ENCODE results near the gene IFNGR1. TPM values are rescaled to one million over a fixed set of nuclear protein-coding genes. Genes with fewer than 3 reads are reported as not detected.

IFNGR1 gene
- total and polyA plus RNA-seq, 2 experiments from 2014 or later, result 22.8 to 23.2 TPM

GRCh38 chr6:137171053-137171374 is 48.2 kb downstream of the IFNGR1 start:
- no peak for TF ChIP-seq ZNF331 (CRISPR knock-in tag; IDR thresholded peaks at IDR 0.05; ENCODE audit: low read depth)
- TF ChIP-seq ZNF114 (CRISPR knock-in tag; IDR thresholded peaks at IDR 0.05), result no peak
- no peak for TF ChIP-seq CTCF (conservative IDR thresholded peaks at IDR 0.05; ENCODE audit: low read depth in 2 of 2)
- TF ChIP-seq ETS1 (IDR thresholded peaks at IDR 0.05), result no peak
- no peak for TF ChIP-seq REST (IDR thresholded peaks at IDR 0.05; ENCODE audit: unreplicated experiment)
- TF ChIP-seq EZH2 (IDR thresholded peaks at IDR 0.05; ENCODE audit: low read depth, unreplicated experiment), result no peak
- Histone ChIP-seq H3K27ac (ENCODE audit: low read depth) (no peak overlapping the region), H3F3A (replicated peaks; ENCODE audit: low read depth) (no peaks in the 10 kb centered on the region), H3K4me1 (ENCODE audit: insufficient read depth) (peaks cover 29% of the 10 kb centered on the region), H3K36me3 (ENCODE audit: insufficient read depth) (no peaks in the 10 kb centered on the region), H3K4me2 (peak overlapping the region; percentile 52; the same call in 1 of the 2 replicates), H3K9me2 (ENCODE audit: insufficient read depth) (peaks cover 11% of the 10 kb centered on the region), H2AFZ (peak overlapping the region; percentile 48; the same call in 1 of the 2 replicates), H3K4me3 (no peak overlapping the region), H4K20me1 (replicated peaks; ENCODE audit: insufficient read depth) (no peaks in the 10 kb centered on the region), H3K79me2 (replicated peaks; ENCODE audit: insufficient read depth) (no peaks in the 10 kb centered on the region), H3K27me3 (ENCODE audit: insufficient read depth) (no peaks in the 10 kb centered on the region)
- H3K4me1 Mint-ChIP-seq, result peaks cover 19% of the 10 kb centered on the region
- H3K27me3 Mint-ChIP-seq (ENCODE audit: insufficient read depth, low read depth, poor library complexity), result peaks cover 3% of the 10 kb centered on the region
- ATAC-seq, result no peak
- H3K27ac Mint-ChIP-seq, result no peak overlapping the region
- H3K9me3 Mint-ChIP-seq, result peaks cover 31% of the 10 kb centered on the region
- no peak overlapping the region for H3K4me3 Mint-ChIP-seq
- peaks cover 23% of the 10 kb centered on the region; the same call in 2 of the 3 replicates for H3K36me3 Mint-ChIP-seq (ENCODE audit: low read depth)
- DNase-seq (ENCODE audit: low spot score), result no peak

GRCh38 chr6:137170266-137171052 is 48.7 kb downstream of the IFNGR1 start:
- no peak for TF ChIP-seq ZNF331 (CRISPR knock-in tag; IDR thresholded peaks at IDR 0.05; ENCODE audit: low read depth)
- TF ChIP-seq EZH2 (IDR thresholded peaks at IDR 0.05; ENCODE audit: low read depth, unreplicated experiment), result no peak
- no peak for TF ChIP-seq CREB1 (CRISPR knock-in tag; IDR thresholded peaks at IDR 0.05; ENCODE audit: low read depth)
- no peak for TF ChIP-seq NANOG (IDR thresholded peaks at IDR 0.05; ENCODE audit: borderline replicate concordance)
- peaks cover 29% of the 10 kb centered on the region for H3K4me1 ChIP-seq (ENCODE audit: insufficient read depth)
- DNase-seq (ENCODE audit: low spot score) (no peak), ATAC-seq (no peak)
- H4K20me1 ChIP-seq (replicated peaks; ENCODE audit: insufficient read depth), result no peaks in the 10 kb centered on the region
- H2AFZ ChIP-seq, result peak overlapping the region; percentile 48; the same call in 1 of the 2 replicates
- no peaks in the 10 kb centered on the region for H3K36me3 ChIP-seq (ENCODE audit: insufficient read depth)
- no peak overlapping the region for H3K4me3 Mint-ChIP-seq
- H3K27me3 Mint-ChIP-seq (ENCODE audit: insufficient read depth, low read depth, poor library complexity), result peaks cover 3% of the 10 kb centered on the region
- H3K9me2 ChIP-seq (ENCODE audit: insufficient read depth), result peaks cover 11% of the 10 kb centered on the region
- no peak overlapping the region for H3K27ac Mint-ChIP-seq
- no peaks in the 10 kb centered on the region for H3F3A ChIP-seq (replicated peaks; ENCODE audit: low read depth)
- peaks cover 24% of the 10 kb centered on the region for H3K36me3 Mint-ChIP-seq (ENCODE audit: low read depth)
- H3K27me3 ChIP-seq (ENCODE audit: insufficient read depth), result no peaks in the 10 kb centered on the region
- peaks cover 19% of the 10 kb centered on the region for H3K4me1 Mint-ChIP-seq
- H3K27ac ChIP-seq (ENCODE audit: low read depth), result no peak overlapping the region
- peaks cover 33% of the 10 kb centered on the region for H3K9me3 Mint-ChIP-seq
- H3K79me2 ChIP-seq (replicated peaks; ENCODE audit: insufficient read depth), result no peaks in the 10 kb centered on the region
- H3K4me3 ChIP-seq, result no peak overlapping the region
- no peak overlapping the region for H3K4me2 ChIP-seq
